Measurements from ENCODE around the gene CEP112.

DNA sequence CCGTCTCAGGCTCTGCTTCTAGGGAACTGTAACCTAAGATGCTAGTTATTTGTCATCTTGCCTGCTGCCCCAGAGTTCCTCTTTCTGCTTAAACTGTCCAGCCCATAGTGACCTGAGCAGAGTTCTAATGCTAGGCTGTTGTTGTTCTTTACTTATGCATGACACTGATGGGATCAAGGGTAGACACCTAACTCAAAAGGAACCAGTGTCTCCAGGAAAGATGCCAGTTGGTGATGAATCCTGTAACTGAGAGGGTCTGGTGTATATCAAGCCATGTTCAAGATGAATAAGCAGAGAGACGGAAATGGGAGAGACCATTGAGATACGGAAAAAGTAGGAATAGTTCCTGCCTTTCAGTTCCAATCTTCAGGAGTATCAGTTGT lies 23.6 kb upstream of the CEP112 start:
- TF ChIP-seq HDGF (IDR thresholded peaks at IDR 0.05; ENCODE audit: borderline replicate concordance), result no peak
- TF ChIP-seq SUZ12 (IDR thresholded peaks at IDR 0.05), result no peak
- no peak for TF ChIP-seq TARDBP (IDR thresholded peaks at IDR 0.05)
- TF ChIP-seq FOXA1 (IDR thresholded peaks at IDR 0.05), result no peak
- no peak for TF ChIP-seq FOXK2 (IDR thresholded peaks at IDR 0.05)
- no peak for TF ChIP-seq ARNT (IDR thresholded peaks at IDR 0.05)
- TF ChIP-seq L3MBTL2 (conservative IDR thresholded peaks at IDR 0.05), result no peak

All from HEK293T (cell line).